Activated CD8-positive, alpha-beta memory T cell treated with anti-CD3 and anti-CD28 coated beads for 1 hour (primary cell): ENCODE measurements around the gene PCDHA5.

ENCODE experiments used
- DNase-seq, 2 donors: peaks; one replicate each; pipeline ENCODE4 v3.0.0-alpha.2; 2020; ENCODE audit warnings: low read depth in 1 of 2; ENCODE audit errors: extremely low read depth in 1 of 2

PCDHA5 gene

GRCh38 chr5:140857987-140858240, 36.5 kb downstream of the PCDHA5 start:
- DNase-seq: no peak

GRCh38 chr5:140862441-140863295, 41.3 kb downstream of the PCDHA5 start:
- no peak for DNase-seq

- DNase-seq: no peak
Observed at GRCh38 chr5:140868721-140869554, 47.5 kb downstream of the PCDHA5 start, which contains the start of gene PCDHA11. Gene PCDHA11, plus strand, starts transcription at chr5:140868957. Its CDS starts 147 bp downstream, at chr5:140869104.

- no peak for DNase-seq
Observed at GRCh38 chr5:140869555-140869886, 48.1 kb downstream of the PCDHA5 start.

GRCh38 chr5:140870221-140871201, 49.1 kb downstream of the PCDHA5 start:
- DNase-seq: no peak
